HG02884 (cell line): ENCODE results near the gene PRLR.

ENCODE experiments used
- ATAC-seq: cut with Tn5 transposase; IDR thresholded peaks from one replicate; pipeline ENCODE4 v1.9.1; 2021; ENCODE audit warnings: mild to moderate bottlenecking, moderate library complexity; ENCODE audit not compliant: unreplicated experiment

The PRLR gene

GRCh38 chr5:35009657-35010056 is 220.6 kb downstream of the PRLR start:
- no peak for ATAC-seq

DNA sequence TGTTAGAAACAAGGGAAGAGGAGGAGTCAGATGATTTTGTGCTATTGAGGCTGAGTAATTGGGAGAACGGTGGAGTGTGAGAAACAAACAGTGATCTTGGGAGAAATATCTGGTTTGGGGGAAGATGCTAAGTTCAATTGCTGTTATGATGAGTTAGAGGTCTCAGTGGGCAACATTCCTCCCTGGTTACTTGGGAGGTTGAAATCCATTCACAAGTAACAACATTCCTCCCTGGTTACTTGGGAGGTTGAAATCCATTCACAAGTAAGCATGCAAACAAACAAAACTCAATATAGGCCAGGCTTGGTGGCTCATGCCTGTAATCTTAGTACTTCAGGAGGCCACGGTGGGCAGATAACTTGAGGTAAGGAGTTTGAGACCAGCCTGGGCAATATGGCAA is 221.3 kb downstream of the PRLR start:
- no peak for ATAC-seq

- ATAC-seq, result no peak
Measured at GRCh38 chr5:35004771-35005170, 225.5 kb downstream of the PRLR start.

DNA sequence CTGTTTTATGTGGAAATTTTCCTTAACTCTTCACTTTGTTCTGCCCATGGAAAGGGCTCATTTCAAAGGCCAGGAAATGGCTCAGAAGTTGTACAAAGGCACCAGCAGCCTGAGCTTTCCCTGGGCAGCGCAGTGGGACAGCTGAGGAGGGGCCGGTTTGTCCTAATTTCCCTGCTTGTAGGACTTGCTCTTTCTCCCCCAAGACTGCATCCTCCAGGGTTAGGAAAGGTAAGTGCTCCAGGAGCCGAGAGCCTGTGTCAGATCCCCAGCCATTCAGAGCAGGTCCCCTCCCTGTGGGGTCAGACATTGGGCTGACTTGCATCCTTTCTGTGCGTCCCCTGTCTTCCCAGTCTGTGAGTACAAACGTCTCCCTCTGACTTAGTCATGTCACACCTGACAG is 226.1 kb downstream of the PRLR start:
- no peak for ATAC-seq

GRCh38 chr5:35003018-35003957 is 227.0 kb downstream of the PRLR start:
- ATAC-seq, result peak; percentile 86

GRCh38 chr5:35002459-35002858 is 227.8 kb downstream of the PRLR start:
- ATAC-seq, result no peak

DNA sequence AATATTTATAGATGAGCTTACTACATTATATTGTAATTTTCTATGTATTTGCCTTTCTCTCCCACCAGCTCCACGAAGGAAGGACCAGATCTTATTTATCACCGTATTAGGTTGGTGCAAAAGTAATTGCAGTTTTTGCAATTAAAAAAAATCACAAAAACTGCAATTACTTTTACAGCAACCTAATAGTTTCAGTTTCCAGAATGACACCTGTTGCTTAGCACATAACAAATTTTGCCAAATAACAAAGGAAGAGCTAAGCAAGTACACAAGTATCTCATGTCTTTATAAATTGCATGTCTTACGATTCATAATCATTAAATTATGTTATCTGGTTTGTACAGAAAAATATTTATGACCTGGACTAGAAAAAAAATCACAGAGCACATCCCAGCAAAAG is 228.4 kb downstream of the PRLR start:
- ATAC-seq, result no peak
